ENCODE data around the gene ME3.
"Not testable (repeated sequence)": the region's sequence is repeated elsewhere in the genome, so short reads cannot be mapped to it uniquely, and the experiment has no call there.

The ME3 gene

DNA sequence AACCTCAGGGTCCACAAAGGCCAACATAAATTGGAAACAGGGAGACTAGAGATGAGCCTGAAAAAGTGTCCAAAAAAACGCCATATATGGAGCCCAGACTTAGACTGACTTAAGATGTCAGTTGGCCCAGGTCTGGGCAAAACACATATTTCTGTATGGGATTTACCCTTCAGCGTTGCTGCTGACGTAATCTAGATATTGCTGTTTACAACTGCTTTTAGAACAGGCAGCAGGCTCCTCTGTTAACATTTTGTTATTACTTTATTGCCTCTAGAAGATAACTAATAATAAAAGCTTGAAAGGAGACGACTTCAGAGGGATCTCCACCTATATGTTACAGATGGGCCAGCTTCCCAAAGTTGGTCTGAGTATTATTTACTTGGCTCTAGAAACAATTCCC, 8.7 kb downstream of the ME3 start:
- DNase-seq (ENCODE audit: low spot score) = no peak

DNA sequence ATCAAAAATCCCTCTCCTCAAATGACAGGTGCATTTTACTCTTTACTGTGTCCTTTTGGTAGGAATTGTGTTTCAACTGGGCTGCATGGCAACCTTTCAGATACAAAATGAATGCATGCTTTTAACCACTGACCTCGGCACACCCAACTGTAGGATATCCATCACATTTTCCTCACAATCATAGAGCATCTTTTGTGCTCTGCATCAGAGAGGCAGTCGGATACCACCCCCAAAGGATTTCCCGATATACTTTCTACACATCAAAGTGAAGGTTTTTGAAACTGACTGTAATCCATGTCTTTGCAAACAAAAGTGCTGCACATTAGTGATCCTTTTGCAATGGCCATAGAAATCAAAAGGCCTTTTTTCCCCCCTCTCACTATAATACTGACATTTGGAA, 9.1 kb downstream of the ME3 start:
- no peak for DNase-seq (ENCODE audit: low spot score)

DNA sequence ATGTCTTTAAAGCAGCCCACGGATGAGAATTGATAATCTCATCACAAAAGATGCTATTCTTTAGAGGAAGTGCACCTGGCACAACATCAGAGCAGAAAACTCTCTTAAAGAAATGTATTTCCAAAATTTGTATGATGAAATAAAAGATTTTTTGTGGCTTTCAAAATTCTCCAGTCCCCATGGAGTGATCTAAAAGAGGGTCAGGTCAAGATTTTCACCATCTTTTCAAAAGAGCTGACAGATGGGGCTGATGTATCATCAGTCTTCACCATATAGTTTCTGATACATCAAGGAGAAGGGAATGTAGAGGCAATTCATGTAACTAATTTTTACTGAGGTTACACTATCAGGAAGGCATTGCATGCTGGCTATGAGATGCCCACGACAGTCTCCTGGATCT, 11.7 kb downstream of the ME3 start:
- no peak for DNase-seq (ENCODE audit: low spot score)

DNA sequence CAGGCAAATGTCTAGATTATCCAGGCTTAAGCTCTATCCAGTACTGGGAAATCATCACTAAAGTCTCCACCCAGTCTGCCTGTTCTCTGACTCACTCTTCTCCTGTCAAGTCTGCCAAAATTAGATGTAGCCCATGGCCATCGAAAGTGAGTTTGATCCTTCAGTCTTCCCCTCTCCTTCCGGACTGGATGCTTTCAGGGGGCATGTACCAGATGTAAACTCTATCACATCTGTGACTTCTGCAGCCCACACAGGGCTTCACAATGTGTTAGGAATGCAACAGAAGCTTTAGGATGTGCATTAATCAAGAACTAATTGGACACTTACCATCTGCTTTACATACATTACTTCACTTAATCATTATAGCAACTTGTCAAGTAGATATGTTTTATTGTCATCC, 12.3 kb downstream of the ME3 start:
- DNase-seq (ENCODE audit: low spot score) = no peak

DNA sequence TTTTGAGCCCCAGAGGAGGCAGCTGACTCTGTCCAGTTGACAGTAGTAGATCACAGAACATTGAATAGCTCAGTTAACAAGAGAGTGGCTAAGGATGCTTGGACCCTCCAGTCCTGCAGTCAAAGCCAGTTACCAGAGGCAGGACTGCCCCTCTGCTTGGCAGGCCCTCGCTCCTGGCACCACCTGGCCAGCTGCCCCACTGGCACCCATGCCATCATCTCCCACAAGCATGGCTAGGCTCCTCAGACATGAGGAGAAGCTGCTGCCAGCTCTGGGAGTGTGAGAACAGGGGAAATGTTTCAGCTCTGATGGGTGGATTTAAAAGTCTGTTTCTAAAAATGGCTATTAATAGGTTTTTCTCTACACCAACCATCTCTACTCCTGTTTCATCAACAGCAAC, 13.9 kb downstream of the ME3 start:
- DNase-seq (ENCODE audit: low spot score) = no peak

DNA sequence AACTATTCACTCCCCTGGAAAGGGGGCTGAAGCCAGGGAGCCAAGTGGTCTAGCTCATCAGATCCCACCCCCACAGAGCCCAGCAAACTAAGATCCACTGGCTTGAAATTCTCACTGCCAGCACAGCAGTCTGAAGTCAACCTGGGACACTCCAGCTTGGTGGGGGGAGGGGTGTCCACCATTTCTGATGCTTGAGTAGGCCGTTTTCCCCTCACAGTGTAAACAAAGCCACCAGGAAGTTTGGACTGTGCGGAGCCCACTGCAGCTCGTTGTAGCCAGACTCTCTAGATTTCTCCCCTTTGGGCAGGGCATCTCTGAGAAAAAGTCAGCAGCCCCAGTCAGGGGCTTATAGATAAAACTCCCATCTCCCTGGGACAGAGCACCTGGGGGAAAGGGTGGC, 27.2 kb downstream of the ME3 start:
- not testable (repeated sequence) for DNase-seq (ENCODE audit: low spot score)

DNA sequence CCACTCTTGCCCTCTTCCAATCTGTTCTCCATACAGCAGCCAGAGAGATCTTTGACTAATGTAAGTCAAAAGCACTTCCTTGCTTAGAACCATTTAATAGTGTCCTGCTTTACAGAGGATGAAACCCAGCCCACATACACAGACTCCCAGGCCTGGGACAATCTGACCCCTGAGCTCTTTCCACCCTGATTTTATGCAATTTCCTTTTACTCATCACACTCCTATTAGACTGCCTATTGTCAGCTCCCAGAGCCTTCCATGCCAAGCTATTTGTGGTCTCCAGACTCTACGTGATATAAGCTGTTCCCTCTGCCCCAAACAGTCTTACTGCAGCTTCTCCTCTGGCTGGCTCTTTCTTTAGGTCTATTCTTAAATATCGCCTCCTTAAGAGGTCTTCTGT, 28.1 kb downstream of the ME3 start:
- no peak for DNase-seq (ENCODE audit: low spot score)

DNA sequence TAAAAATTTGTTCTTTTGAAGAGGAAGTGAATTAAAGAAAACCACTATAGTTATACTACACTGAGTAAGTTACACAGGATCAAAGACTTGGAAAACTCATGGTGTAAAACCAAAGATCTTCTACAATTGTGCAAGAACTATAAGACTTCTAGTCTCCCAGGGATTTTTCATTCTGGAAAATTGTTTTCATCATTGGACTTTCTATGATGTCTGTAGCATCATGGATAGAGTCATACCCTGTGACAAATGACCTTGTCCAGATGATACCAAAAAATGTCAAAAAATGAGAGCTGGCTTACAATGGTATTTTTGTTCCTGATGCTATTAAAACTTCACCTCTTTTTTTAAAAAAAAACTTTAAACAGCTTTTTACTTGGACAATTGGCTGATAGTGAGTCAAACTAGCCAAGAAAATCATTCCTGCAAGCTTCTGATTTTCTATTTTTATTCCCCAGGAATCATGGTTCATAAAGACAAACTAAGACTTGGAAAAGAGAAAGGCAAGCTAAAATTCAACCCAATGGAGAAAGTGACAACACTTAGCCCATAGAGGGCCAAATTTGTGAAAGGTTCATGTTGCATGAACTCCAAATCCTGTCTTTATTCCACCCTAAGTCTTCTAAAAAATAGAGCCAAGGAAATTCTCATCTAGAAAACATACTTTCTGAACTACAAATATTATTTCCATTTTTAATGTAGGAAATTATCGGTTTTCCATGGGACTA, 30.7 kb downstream of the ME3 start:
- DNase-seq (ENCODE audit: low spot score) = no peak

DNA sequence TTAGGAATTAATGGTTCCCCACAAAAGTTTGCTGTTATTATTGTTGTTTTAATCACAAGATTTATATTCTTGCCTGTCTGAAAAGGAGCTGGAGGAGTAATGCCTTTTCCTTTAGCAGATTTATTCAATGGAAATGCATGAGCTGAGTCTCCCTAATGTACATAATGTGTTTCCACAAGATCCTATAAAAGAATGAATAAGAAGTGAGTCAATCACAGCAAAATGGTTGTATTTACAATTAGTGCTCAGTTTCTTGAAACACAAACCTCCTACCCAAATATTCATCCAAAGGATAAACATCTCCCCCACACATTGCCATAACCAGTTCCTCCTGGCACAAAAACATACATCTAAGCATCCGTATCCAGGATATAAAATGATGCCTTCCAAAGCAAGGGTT, 33.3 kb downstream of the ME3 start:
- no peak for DNase-seq (ENCODE audit: low spot score)

DNA sequence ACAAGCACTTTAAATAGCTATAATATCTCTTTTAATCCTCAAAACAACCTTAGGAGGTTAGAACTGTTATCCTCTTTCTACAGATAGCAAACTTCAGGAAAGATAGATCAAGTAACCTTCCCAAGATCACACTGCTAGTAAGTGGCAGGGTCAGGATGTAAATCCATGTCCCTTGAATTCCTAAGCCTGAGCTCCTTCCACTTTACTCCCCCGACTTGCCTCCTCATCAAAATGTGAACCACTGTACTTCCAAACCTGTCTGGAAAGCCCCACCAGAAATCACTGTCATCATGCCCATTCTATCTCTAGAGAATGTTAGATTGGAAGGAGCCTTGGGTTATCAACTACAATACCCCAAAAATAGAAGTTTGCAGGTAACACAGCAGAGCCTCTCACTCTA, 33.7 kb downstream of the ME3 start:
- DNase-seq (ENCODE audit: low spot score) = no peak

DNA sequence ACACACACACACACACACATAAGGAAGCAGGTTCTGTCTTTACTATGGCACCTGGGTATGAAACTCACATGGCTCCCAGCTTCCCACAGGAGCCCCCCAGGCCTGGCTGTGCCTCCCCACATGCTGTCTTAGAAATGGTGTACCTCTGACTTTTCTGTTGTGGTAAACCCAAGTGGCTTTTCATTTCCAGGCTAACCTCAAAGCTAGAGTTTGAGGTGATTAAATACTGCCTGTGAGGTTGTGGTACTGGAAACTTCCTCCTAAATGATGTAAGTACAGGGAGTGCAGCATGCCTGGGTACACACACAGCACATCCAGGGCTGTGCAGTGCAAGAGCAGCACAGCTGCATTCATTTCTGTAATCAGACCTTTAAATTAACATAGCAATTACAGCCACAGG, 34.4 kb downstream of the ME3 start:
- DNase-seq (ENCODE audit: low spot score) = no peak

DNA sequence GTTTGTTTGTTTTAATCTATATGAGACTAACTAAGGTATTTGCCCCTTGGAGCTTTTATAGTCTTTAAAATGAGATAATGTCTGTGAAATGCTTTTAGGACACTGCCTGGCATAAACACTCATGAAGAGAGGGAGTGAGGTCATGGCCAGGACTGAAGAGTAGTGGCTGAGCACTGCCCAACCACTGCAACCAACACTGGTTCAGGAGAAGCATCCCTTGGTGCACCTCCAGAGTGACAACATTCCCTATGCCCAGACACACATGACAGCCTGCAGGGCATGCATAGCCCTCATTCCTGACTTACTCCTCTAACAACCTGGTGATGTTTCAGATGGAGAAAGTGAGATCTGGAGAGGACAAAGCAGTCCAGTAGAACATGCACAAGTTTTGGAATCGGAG, 36.1 kb downstream of the ME3 start:
- DNase-seq (ENCODE audit: low spot score) = no peak

DNA sequence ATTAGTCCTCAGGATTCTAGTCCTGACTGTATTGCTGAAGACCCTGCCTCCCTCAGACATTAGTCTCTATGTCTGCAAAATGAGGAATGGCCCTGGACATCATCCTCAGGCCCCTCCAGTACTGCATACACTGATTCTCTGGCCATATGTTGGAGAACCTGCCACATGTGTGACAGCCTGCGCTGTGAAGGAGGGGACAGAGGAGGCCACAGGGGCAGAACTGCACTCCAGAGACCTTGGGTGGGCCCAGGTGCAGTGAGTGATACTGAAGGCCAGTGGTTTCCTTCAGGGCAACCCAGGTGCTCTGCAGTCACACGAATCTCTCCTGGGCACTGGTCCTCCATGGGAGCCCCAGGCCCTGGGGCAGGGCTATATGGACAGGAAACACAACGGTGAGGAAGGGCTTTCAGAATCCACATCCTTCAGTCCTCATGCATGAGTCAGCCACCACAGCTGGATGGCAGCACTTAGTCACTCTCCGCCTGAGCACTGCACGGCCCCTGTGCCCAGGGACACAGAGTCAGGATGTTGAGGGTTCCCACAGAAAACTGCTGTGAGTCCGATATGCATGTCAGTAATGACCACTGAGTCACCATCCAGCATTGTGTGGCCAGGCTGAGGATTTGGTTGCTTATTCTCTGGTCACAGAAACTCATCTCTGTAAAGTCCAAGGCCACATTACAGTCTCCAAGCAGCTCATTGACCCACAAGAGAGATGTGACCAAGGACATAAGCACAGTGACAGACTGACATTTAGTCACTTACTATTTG, 39.7 kb downstream of the ME3 start:
- no peak for DNase-seq (ENCODE audit: low spot score)

DNA sequence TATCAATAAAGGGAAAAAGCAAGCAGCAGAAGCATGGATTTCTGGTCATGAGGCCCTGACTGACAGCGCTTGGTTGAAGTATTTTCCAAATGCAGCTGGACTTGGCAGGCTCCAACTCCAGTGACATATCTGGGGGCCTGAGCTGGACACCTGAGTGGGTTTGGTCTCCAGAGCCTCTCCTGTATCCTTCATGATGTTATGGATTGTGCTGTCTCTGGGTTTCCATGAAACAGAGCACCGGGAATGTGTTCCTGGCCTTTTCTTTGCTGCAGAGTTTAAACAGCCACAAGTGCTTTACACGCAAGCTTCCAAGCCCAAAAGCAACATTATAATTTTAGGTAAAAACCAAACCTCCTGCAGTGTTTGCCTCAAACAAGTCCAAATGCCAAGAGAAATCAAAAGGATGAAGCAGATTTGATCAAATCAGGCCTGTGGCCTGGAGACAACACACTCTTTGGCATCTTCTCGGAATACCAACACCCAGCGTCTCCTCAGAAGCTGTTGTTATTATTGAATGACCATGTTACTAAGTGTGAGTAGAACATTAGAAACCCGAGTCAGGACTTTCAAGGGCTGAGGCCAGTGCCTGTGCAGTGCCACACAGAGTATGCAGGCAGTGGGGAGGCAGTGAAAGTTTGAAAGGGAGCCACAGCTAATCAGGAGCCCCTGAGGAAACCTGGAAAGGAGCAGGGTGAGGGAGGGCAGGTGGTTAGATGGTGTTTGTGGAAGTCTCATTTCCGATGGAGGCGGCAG, 42.0 kb downstream of the ME3 start:
- no peak for DNase-seq (ENCODE audit: low spot score)

DNA sequence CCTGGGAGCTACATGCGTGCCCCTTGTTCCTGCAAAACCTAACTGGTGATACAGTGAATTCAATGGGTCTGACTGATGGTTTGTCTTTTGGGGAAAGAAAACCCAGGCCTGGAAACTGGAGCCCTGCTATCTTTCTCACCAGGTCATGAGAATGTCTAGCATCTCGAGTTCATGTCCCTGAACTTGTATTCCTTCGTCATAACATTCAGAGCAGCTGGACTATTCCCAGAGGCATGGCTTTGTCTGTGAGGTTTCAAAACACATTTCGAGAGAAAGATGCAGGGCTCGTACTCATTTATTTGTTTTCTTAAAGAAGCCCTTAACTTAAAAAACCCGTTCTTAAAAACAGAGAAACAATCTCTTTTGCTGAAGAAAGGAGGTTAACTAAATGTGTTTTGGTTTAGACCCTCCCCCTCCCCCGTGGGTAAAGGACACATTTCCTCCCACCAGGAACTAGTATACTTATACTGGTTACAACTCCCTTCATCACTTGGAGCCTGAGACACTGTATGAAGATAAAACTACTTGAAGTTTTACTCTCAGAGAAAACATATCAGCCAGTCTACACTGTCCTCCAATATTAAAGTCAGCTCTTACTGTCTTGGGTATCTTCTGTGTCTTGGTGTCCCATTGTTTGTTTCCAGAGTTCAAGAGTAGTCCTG, 43.2 kb downstream of the ME3 start:
- no peak for DNase-seq (ENCODE audit: low spot score)

DNA sequence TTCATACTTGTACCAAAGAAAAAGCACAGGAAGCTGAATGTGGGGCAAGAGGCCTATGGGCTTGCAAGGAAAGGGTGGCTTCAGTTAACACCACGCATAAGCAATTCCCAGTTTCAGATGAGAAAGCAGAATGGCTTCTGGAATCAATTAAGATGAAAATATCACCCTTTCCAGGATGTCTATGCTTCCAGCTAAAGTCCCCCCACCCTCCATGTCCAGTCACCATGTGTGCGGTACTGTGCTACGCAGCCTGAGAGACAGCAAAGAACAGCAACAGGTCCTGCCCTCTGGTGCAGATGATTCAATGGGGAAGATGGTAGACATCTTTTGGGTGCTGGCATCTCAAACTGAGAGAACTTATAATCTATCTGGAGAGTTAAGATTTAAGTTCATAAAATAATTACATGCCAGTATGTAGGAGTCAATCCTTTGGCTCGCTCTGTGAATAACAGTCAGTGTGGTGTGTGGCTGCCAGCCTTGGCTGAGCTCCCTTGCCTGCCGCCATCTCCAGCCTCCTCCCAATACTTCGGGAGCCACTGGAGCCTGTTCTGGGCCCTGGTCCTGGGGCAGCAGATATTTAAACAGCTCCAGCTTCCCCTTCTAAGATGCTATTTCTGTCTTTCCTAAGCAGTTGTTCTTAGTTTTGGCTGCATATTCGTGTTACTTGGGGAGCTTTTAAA, 44.5 kb downstream of the ME3 start:
- DNase-seq (ENCODE audit: low spot score) = no peak

DNA sequence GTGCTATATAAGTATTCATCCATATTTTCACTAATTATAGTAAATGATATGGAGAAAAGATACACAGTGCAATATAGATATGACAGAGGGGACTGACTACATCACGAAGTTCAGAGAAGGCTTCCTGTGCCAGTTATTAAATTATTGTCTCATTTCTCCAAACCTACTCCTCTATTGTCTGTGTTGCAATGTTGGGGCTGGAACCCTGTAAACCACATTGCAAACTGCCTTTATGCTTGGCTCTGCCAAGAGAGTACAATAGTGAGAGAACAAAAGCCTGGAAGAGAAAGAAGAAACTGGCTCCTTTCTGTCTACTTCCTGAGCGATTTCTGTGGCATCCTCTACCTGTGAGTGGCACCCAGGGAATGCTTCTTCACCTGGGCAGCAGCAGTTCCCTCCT, 46.4 kb downstream of the ME3 start:
- no peak for DNase-seq (ENCODE audit: low spot score)

DNA sequence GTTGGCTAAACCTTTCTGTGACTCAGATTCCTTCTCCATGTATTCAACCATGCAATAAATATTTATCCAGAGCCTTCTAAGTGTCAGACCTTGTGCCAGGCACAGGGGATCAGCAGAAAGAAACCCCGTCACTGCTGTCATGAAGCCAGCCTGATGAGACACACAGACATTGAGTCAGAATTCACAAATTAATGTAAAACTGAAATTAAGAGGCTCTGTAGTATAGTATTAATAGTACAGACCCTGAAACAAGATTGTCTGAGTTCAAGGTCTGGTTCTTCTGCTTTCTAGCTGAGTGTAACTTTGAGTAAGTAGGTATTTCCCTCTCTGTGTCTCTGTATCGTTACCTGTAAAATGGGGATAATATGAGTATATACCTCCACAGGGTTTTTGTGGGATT, 46.9 kb downstream of the ME3 start:
- DNase-seq (ENCODE audit: low spot score) = no peak

DNA sequence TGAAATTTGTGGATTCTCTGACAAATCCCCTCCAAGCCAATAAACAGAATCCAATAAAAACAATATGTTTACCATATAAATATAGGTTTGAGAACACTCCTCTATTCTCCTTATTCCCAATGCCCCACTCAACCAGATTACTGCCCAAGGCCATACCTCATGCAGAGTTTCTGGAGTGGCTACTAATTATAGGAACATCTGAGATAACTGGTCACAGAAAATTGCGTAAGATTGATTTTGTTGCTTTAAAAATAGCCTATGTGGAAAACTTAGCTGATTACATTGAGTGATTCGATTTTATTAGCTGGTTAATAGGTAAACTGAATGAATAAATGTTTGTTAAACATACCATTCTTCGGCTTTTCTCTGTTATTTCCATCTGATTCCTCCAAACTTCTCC, 48.0 kb downstream of the ME3 start:
- no peak for DNase-seq (ENCODE audit: low spot score)

DNA sequence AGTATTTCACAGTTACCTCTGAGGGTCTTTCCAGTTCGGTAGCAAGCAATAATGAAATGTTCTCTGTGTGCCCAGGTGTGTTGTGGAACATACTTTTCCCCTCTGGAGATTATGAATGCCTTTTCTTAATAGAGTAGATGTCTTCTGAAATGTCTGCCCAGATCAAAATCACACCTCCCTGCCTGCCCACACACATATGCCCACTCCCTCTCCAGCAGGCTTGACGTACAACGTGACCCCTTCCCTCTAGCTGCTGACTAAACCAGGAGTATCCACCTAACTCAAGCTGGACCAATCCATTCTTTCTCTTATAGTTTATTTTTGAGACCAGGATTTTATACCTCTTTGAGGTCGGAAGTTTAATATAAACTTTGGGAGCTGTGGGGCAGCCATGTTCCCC, 48.7 kb downstream of the ME3 start:
- no peak for DNase-seq (ENCODE audit: low spot score)

DNA sequence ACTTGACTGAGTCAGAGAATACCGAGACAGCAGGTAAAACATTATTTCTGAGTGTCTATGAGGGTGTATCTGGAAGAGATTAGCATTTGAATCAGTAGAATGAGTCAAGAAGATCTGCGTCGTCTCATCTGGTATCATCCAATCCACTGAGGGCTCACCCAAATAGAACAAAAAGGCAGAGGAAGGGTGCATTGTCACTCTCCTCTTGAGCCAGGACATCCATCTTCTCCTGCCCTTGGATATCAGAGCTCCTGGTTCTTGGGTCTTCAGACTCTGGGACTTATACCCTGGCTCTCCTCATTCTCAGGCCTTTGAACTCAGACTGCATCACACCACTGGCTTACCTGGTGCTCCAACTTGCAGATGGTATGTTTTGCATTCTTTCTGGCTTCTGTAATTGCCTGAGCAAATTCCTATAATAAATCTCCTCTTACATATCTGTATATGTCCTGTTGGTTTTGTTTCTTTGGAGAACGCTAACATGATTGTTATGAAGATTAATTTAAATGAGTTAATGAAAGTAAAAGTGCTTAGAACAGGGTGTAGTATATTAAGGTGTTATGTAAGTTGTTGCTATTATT, 49.3 kb downstream of the ME3 start:
- DNase-seq (ENCODE audit: low spot score) = no peak

DNA sequence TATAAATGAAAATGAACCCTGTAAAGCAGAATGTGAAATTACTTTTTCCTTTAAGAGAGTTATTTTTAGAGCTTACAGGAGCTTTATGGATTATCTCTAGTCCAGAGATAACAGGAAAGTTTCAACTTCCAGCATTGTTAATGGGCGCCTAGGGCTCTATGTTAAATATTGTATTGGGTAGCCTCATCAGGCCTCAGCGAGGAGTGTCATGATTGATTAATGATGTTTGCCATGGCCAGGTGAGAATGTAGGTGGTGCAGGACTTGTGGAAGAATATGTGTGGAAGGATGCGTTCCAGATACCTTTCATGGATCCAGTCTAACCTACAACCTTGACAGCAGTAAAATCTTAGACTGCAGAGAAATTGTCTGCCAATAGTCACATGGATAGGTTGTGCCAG, 50.6 kb downstream of the ME3 start:
- no peak for DNase-seq (ENCODE audit: low spot score)
